Prostate gland (tissue), 2 donors: ENCODE data around the gene POLA1. TPM values are rescaled to one million over a fixed set of nuclear protein-coding genes. Genes with fewer than 3 reads are reported as not detected.

ENCODE experiments used
- DNase-seq: peaks from one replicate; pipeline ENCODE4 v3.0.0-alpha.2; 2019; ENCODE audit warnings: low spot score
- H3K27ac ChIP-seq, 2 donors: fragments of 200-600 bp; sonication (generic); 2 replicates each; pipeline ENCODE4 v1.5.1; 2017 to 2019
- H3K27me3 ChIP-seq: fragments of 200-600 bp; sonication (generic); replicated peaks from 2 replicates; pipeline ENCODE4 v1.5.1; 2019; ENCODE audit not compliant: insufficient read depth
- H3K36me3 ChIP-seq, 2 donors: fragments of 200-600 bp; sonication (generic); 1 replicate in 1 of 2; 2 replicates in 1 of 2; pipeline versions ENCODE4 v1.5.1 to v1.8.1; 2017 to 2019
- H3K4me1 ChIP-seq: fragments of 200-600 bp; sonication (generic); replicated peaks from 2 replicates; pipeline ENCODE4 v1.5.1; 2019
- H3K4me3 ChIP-seq, 2 donors: fragments of 200-600 bp; sonication (generic); 2 replicates each; pipeline ENCODE4 v1.5.1; 2017 to 2019
- H3K9me3 ChIP-seq: fragments of 200-600 bp; sonication (generic); 2 replicates; pipeline ENCODE4 v1.5.1; 2017
- POLR2A ChIP-seq: fragments of 450-650 bp; IDR thresholded peaks from one replicate; pipeline ENCODE4 v1.6.1; 2016; ENCODE audit warnings: antibody characterized with exemption, mild to moderate bottlenecking
- POLR2AphosphoS5 ChIP-seq: sonication (generic); formaldehyde crosslinking; IDR thresholded peaks from one replicate; pipeline ENCODE4 v1.6.1; 2017; ENCODE audit warnings: antibody characterized with exemption
- WGBS: methylation state at CpG from one replicate; pipeline ENCODE4 v1.1.5; 2018; 5-methylcytosine and 5-hydroxymethylcytosine counted together
- intact Hi-C: fragments of 100-400 bp; cut with DNase I; formaldehyde crosslinking; loops from one replicate; pipeline ENCODE4 v1.14.2; 2022
- total RNA-seq, 2 donors: library from RNA; depleted of rRNA; stranded (reverse); fragments of >200 nt; gene quantifications; one replicate each; pipeline ENCODE4 v1.1.0, GENCODE V29; 2016
- TF ChIP-seq, protein P1 (sequence below), 4 experiments: fragments of 200-600 bp in 2 of 4; fragments of 450-650 bp in 2 of 4; sonication (generic) in 2 of 4; IDR thresholded peaks; 1 replicate in 3 of 4; 2 replicates in 1 of 4; pipeline ENCODE4 v1.5.1; 2016 to 2019; ENCODE audit warnings: antibody characterized with exemption in 4 of 4, mild to moderate bottlenecking in 2 of 4, moderate library complexity in 2 of 4

The POLA1 gene
- total RNA-seq, 2 donors from 2014 or later = 11.9 to 12.2 TPM

DNA sequence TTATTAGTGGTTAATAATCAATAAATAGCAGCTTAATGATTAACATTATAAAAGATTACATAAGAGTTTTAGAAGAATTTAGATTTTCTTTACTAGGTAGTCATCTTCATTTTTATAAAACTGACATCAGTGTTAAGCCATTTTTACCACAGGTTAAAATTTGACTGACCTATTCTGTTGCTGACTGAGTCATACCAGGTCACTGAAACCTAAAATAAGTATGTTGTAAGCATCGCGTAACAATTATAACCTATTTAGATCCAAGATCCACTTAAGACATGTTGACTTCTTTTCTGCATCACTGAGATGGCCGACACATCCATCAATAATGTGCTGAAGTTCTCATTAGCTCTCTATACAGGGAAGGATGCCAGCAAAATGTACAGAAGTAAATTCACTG lies 285.4 kb downstream of the POLA1 start:
- H3K27me3 ChIP-seq = no peaks in the 10 kb centered on the region
- intact Hi-C loops = no loop called here
- no peak overlapping the region for H3K4me3 ChIP-seq
- H3K36me3 ChIP-seq = no peaks in the 10 kb centered on the region
- TF ChIP-seq, protein P1, sequence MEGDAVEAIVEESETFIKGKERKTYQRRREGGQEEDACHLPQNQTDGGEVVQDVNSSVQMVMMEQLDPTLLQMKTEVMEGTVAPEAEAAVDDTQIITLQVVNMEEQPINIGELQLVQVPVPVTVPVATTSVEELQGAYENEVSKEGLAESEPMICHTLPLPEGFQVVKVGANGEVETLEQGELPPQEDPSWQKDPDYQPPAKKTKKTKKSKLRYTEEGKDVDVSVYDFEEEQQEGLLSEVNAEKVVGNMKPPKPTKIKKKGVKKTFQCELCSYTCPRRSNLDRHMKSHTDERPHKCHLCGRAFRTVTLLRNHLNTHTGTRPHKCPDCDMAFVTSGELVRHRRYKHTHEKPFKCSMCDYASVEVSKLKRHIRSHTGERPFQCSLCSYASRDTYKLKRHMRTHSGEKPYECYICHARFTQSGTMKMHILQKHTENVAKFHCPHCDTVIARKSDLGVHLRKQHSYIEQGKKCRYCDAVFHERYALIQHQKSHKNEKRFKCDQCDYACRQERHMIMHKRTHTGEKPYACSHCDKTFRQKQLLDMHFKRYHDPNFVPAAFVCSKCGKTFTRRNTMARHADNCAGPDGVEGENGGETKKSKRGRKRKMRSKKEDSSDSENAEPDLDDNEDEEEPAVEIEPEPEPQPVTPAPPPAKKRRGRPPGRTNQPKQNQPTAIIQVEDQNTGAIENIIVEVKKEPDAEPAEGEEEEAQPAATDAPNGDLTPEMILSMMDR (IDR thresholded peaks at IDR 0.05) = no peak
- TF ChIP-seq POLR2AphosphoS5 (no peak), POLR2A (no peak)
- H3K9me3 ChIP-seq = no peaks in the 10 kb centered on the region
- no peak overlapping the region for H3K27ac ChIP-seq
- no peaks in the 10 kb centered on the region for H3K4me1 ChIP-seq
- no peak for DNase-seq
- 94% methylated on average over 3 of the region's 3 CpGs for WGBS

- no peak for DNase-seq
- intact Hi-C loops = no loop called here
- TF ChIP-seq POLR2A = no peak
- no peak for TF ChIP-seq POLR2AphosphoS5
- TF ChIP-seq, protein P1 (IDR thresholded peaks at IDR 0.05) = no peak
- Histone ChIP-seq H3K27me3 (no peaks in the 10 kb centered on the region), H3K4me1 (no peaks in the 10 kb centered on the region), H3K36me3 (no peaks in the 10 kb centered on the region), H3K4me3 (no peak overlapping the region), H3K27ac (no peak overlapping the region), H3K9me3 (no peaks in the 10 kb centered on the region)
- WGBS = 90% methylated on average over 3 of the region's 3 CpGs
These were observed 287.3 kb downstream of the POLA1 start for GRCh38 chrX:24981030-24981429.

DNA sequence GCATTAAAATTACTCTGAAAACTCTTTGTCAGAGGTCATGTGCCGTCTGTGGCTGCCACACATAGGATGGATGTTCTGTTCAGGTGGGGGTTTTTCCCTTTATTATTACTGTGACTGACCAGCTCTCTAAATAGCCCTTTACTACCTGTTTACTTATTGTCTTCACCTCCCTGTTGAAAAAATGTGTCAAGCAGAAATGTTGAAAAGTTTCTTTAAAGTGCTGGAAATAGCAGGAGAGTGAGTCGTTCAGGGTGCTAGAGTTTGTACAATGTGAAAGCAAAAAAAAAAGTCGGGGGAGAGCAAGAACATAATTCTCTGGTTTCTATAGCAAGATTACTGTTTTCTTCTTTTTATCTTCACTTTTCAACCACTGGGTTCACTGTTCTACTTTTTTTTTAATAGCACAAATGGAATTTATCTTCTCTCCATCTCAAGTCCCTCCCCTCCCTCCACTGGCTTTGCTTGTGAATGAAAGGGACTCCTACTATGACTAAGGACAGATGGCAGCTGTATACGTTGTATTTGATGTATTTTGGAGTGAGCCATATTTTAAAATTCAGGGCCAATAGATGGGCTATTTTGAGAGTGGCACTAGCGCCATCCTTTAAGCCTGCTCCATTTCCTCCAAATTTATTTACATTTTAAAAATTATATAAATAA lies 288.7 kb downstream of the POLA1 start:
- no peaks in the 10 kb centered on the region for H3K27me3 ChIP-seq
- no peaks in the 10 kb centered on the region for H3K9me3 ChIP-seq
- 75% methylated on average over 5 of the region's 5 CpGs for WGBS
- no peak for TF ChIP-seq POLR2A
- TF ChIP-seq, protein P1 (IDR thresholded peaks at IDR 0.05) = no peak
- no peak for TF ChIP-seq POLR2AphosphoS5
- H3K27ac ChIP-seq = no peak overlapping the region
- no peak overlapping the region for H3K4me3 ChIP-seq
- intact Hi-C loops = no loop called here
- no peaks in the 10 kb centered on the region for H3K4me1 ChIP-seq
- no peaks in the 10 kb centered on the region for H3K36me3 ChIP-seq
- no peak for DNase-seq

DNA sequence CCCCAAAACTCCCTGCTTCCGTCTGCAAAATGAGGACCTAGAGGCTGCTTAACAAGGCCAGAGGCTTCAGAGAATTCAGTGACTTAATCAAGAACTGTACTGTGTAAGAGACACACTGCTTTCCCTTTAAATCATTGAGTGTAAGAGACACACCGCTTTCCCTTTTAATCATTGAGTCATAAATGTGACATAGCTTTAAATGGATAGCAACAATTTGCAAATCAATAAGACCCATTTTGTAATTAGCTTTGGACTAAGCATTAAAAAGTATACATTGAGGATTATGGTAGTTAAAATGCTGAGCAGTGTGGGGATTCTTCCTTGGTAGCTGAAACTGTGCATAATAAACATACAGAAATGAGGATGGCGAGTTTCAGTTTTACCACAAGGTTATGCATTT lies 290.2 kb downstream of the POLA1 start:
- no peak for DNase-seq
- intact Hi-C loops = no loop called here
- H3K4me1 ChIP-seq = no peaks in the 10 kb centered on the region
- H3K9me3 ChIP-seq = no peaks in the 10 kb centered on the region
- H3K27ac ChIP-seq = no peak overlapping the region
- no peak overlapping the region for H3K4me3 ChIP-seq
- H3K36me3 ChIP-seq = no peaks in the 10 kb centered on the region
- no peaks in the 10 kb centered on the region for H3K27me3 ChIP-seq
- 91% methylated on average over 3 of the region's 3 CpGs for WGBS
- no peak for TF ChIP-seq POLR2A
- TF ChIP-seq, protein P1 (IDR thresholded peaks at IDR 0.05) = no peak
- no peak for TF ChIP-seq POLR2AphosphoS5

GRCh38 chrX:24985120-24985519 lies 291.4 kb downstream of the POLA1 start:
- no peak overlapping the region for H3K4me3 ChIP-seq
- no peak for DNase-seq
- WGBS = 100% methylated on average over 1 of the region's 1 CpG
- TF ChIP-seq POLR2AphosphoS5 (no peak), POLR2A (no peak)
- TF ChIP-seq, protein P1 (IDR thresholded peaks at IDR 0.05) = no peak
- H3K4me1 ChIP-seq = no peaks in the 10 kb centered on the region
- no peaks in the 10 kb centered on the region for H3K36me3 ChIP-seq
- H3K27me3 ChIP-seq = no peaks in the 10 kb centered on the region
- H3K9me3 ChIP-seq = no peaks in the 10 kb centered on the region
- intact Hi-C loops = no loop called here
- no peak overlapping the region for H3K27ac ChIP-seq
